ENCODE measurements around the gene RB1. TPM values are rescaled to one million over a fixed set of nuclear protein-coding genes. Genes with fewer than 3 reads are reported as not detected.
"Not testable (repeated sequence)": the region's sequence is repeated elsewhere in the genome, so short reads cannot be mapped to it uniquely, and the experiment has no call there.

RB1 gene
- total RNA-seq, 1 experiment from 2014 or later = 20.4 TPM

DNA sequence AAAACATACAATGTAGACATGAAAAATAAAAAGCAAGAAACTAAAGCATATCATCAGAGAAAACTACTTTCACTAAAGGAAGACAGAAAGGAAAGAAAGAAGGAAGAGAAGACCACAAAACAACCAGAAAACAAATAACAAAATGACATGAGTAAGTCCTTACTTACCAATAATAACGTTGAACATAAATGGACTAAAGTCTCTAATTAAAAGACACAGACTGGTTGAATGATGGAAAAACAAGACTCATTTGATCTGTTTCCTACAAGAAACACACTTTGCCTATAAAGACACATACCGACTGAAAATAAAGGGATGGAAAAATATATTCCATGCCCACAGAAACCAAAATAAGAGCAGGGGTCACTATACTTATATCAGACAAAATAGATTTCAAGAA, 46.0 kb downstream of the RB1 start:
- no peak for DNase-seq (ENCODE audit: low spot score)

GRCh38 chr13:48353590-48353989, 50.0 kb downstream of the RB1 start:
- no peak for DNase-seq (ENCODE audit: low spot score)

DNA sequence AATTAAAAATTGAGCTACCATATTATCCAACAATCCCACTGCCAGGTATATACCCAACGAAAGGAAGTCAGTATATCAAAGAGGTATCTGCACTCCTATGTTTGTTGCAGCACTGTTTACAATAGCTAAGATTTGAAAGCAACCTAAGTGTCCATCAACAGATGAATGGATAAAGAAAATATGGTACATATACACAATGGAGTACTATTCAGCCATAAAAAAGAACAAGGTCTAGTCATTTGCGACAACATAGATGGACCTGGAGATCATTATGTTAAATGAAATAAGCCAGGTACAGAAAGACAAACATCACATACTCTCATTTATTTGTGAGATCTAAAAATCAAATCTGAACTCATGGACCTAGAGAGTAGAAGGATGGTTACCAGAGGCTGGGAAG, 52.0 kb downstream of the RB1 start:
- not testable (repeated sequence) for DNase-seq (ENCODE audit: low spot score)

GRCh38 chr13:48356750-48357149, 53.2 kb downstream of the RB1 start:
- DNase-seq (ENCODE audit: low spot score) = no peak

GRCh38 chr13:48369988-48370387, 66.4 kb downstream of the RB1 start:
- DNase-seq (ENCODE audit: low spot score) = no peak

DNA sequence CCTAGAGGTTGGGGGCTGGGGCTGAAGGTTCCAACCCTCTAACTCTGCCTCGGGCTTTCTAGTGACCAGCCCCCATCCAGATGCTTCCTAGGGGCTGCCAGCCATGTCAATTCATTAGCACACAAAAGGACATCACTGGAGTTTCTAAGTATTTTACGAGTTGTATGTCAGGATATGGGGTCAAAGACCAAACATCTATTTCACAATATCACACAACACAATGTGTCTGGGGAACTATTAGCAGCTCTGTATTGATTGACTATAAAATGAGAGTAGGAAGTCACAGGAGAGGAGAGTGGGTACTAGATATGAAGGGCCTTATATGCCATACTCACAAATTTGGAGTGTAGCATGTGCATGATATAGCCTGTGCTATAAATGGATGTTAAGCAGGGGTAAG, 67.3 kb downstream of the RB1 start:
- no peak for DNase-seq (ENCODE audit: low spot score)

- DNase-seq (ENCODE audit: low spot score) = no peak
Measured at GRCh38 chr13:48377857-48378256, 74.3 kb downstream of the RB1 start.

GRCh38 chr13:48380581-48380980, 77.0 kb downstream of the RB1 start:
- no peak for DNase-seq (ENCODE audit: low spot score)

DNA sequence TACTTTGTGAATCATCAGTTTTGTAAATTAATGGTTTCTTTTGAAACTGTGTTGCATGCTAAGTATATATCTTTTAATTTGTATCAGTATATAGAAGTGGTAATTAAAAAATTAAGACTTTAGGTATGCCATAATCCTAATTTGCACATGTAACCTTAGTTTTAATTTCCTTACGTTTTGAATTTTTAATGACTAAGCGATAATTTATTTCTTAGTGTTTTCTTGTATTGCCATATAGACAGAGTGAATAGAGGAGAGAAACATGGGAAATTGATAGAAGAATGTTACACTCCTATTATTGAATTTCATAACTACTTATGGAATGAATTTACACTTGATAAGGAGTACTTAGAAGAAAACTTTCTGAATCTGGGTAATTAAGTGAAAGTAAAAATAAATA, 79.8 kb downstream of the RB1 start:
- no peak for DNase-seq (ENCODE audit: low spot score)

- DNase-seq (ENCODE audit: low spot score) = no peak
Measured at GRCh38 chr13:48386816-48387215, 83.3 kb downstream of the RB1 start.

DNA sequence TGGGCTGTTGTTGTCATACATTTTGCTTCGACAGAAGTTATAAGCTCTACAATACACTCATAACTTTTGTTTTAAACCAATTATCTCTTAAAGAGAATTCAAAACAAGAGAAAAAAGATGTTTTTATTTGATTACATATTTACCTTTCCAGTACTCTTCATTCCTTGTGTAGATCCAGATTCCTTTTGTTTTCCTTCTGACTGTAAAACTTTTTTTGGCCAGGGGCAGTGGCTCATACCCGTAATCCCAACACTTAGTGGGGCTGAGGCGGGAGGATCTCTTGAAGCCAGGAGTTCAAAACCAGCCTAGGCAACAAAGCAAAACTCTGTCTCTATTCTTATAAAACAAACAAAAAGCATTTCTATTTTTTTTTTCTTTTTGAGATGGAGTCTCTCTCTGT, 87.7 kb downstream of the RB1 start:
- DNase-seq (ENCODE audit: low spot score) = no peak

GRCh38 chr13:48393030-48393697, 89.6 kb downstream of the RB1 start:
- DNase-seq (ENCODE audit: low spot score) = no peak

GRCh38 chr13:48393698-48394085, 90.1 kb downstream of the RB1 start:
- no peak for DNase-seq (ENCODE audit: low spot score)

- no peak for DNase-seq (ENCODE audit: low spot score)
Measured at GRCh38 chr13:48397744-48398143, 94.2 kb downstream of the RB1 start.

GRCh38 chr13:48398450-48399095, 95.0 kb downstream of the RB1 start:
- no peak for DNase-seq (ENCODE audit: low spot score)

DNA sequence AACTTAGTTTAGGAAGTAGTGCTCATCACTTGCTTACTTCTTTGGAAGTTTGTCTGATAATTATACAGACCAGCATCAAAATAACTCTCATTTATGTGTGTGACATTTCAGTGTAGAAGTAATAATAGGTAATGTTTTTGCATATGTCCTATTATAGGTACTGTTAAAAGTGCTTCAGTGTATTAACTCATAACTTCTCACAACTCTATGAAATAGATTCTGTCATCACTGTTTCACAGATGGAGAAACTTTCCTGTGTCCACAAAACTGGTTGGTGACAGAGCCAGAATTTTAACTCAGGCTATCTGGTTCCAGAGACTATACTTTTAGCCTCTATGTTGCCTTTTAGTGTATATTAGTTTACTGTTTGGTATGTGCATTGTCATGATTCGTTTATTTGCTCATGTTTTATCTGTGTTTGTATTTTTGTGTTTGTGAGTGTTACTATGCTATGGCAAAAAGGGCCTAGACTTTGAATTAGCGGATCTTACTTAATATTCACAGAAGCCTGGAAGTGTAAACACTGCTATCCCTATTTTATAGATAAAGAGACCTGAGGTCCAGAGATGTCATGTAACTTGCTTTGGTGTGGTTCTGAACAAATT, 96.6 kb downstream of the RB1 start:
- no peak for DNase-seq (ENCODE audit: low spot score)

- peak; percentile 23 for DNase-seq (ENCODE audit: low spot score)
Measured at GRCh38 chr13:48400850-48401291, 97.3 kb downstream of the RB1 start.

GRCh38 chr13:48401480-48401879, 97.9 kb downstream of the RB1 start:
- DNase-seq (ENCODE audit: low spot score) = no peak

- DNase-seq (ENCODE audit: low spot score) = no peak
Measured at GRCh38 chr13:48402325-48402932, 98.9 kb downstream of the RB1 start.

DNA sequence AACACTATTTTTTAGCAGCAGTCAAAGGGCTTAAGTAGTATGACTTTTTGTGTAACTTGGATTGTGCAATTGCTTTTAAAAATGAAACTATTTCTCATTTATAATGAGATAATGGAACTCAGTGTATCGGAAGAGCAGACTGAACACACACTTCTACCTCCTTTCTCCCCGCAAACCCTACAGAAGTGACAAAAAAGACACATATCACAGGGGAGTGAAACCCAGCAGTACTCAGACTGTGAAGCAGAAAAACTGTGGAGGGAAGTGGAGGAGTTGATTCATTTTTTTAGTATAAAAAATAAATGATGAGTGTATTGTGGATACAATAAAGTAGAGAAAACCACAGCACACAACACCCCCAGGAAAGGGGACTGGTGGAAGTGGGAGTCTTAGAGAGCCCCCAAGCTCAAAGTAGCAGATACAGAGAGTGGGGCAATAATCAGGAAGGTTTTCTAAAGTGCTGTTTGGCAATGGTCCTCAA, 99.6 kb downstream of the RB1 start:
- DNase-seq (ENCODE audit: low spot score) = no peak

- no peak for DNase-seq (ENCODE audit: low spot score)
Measured at GRCh38 chr13:48403913-48404312, 100.4 kb downstream of the RB1 start.

DNA sequence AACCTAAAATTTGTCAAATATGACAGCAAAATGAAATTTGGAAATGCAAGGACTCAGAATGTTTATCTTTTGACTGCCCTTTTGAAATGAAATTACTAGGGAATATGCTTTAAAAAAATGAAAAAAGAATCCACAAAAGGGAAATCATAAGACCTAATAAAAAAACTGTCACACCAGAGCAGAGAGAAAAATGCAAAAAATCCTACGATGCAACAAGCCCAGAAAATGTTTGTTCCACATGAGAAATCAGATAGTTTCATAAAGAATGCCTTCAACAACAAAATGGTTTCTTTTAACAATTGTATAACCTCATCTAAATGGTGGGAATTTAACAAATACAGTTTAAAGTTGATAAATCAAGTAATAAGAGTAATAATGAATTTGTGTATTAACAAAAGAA, 101.4 kb downstream of the RB1 start:
- DNase-seq (ENCODE audit: low spot score) = no peak

DNA sequence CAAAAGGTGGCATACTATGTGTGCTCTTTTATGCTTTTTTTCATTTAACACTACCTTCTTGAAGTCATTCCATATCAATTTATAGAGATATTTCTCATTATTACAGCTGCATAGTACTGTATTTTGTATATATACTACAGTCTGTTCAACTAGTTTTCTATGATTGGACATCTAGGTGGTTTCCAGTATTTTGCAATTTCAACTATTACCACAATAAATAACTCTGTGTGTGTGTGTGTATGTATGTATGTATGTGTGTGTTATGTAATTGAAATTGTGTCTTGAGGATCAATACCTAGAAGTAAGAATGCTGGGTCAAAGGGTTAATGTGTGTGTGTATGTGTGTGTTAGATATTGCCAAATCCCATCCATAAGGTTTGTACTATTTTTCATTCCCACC, 102.3 kb downstream of the RB1 start:
- no peak for DNase-seq (ENCODE audit: low spot score)
